ENCODE results near the gene BICRAL.
"Not testable (repeated sequence)": the region's sequence is repeated elsewhere in the genome, so short reads cannot be mapped to it uniquely, and the experiment has no call there.

Gene BICRAL

GRCh38 chr6:42795651-42796050, 13.8 kb downstream of the BICRAL start:
- no peak for DNase-seq (ENCODE audit: low read depth in 2 of 2)

GRCh38 chr6:42796171-42796570, 14.3 kb downstream of the BICRAL start:
- DNase-seq (ENCODE audit: low read depth in 2 of 2): no peak

- DNase-seq (ENCODE audit: low read depth in 2 of 2): not testable (repeated sequence)
Observed at GRCh38 chr6:42797696-42798095, 15.8 kb downstream of the BICRAL start.

GRCh38 chr6:42805297-42805861, 23.5 kb downstream of the BICRAL start:
- no peak for DNase-seq (ENCODE audit: low read depth in 2 of 2)

- not testable (repeated sequence) for DNase-seq (ENCODE audit: low read depth in 2 of 2)
Observed at GRCh38 chr6:42806359-42806758, 24.5 kb downstream of the BICRAL start.

GRCh38 chr6:42808492-42809483, 26.9 kb downstream of the BICRAL start:
- DNase-seq (ENCODE audit: low read depth in 2 of 2): no peak

- DNase-seq (ENCODE audit: low read depth in 2 of 2): no peak
Observed at GRCh38 chr6:42813074-42813645, 31.3 kb downstream of the BICRAL start.

GRCh38 chr6:42813906-42814444, 32.1 kb downstream of the BICRAL start:
- no peak for DNase-seq (ENCODE audit: low read depth in 2 of 2)

GRCh38 chr6:42815726-42816125, 33.9 kb downstream of the BICRAL start:
- not testable (repeated sequence) for DNase-seq (ENCODE audit: low read depth in 2 of 2)

- DNase-seq (ENCODE audit: low read depth in 2 of 2): no peak
Observed at GRCh38 chr6:42817907-42818306, 36.1 kb downstream of the BICRAL start.

- DNase-seq (ENCODE audit: low read depth in 2 of 2): no peak
Observed at GRCh38 chr6:42818416-42818815, 36.6 kb downstream of the BICRAL start.

GRCh38 chr6:42818878-42819277, 37.0 kb downstream of the BICRAL start:
- DNase-seq (ENCODE audit: low read depth in 2 of 2): no peak

GRCh38 chr6:42819803-42820511, 38.1 kb downstream of the BICRAL start:
- DNase-seq (ENCODE audit: low read depth in 2 of 2): no peak

- no peak for DNase-seq (ENCODE audit: low read depth in 2 of 2)
Observed at GRCh38 chr6:42820512-42821340, 38.9 kb downstream of the BICRAL start.

GRCh38 chr6:42821341-42821668, 39.5 kb downstream of the BICRAL start:
- DNase-seq (ENCODE audit: low read depth in 2 of 2): no peak

- DNase-seq (ENCODE audit: low read depth in 2 of 2): no peak
Observed at GRCh38 chr6:42821846-42822245, 40.0 kb downstream of the BICRAL start.

- DNase-seq (ENCODE audit: low read depth in 2 of 2): no peak
Observed at GRCh38 chr6:42829561-42830092, 47.8 kb downstream of the BICRAL start.

GRCh38 chr6:42831237-42831636, 49.4 kb downstream of the BICRAL start:
- no peak for DNase-seq (ENCODE audit: low read depth in 2 of 2)

- DNase-seq (ENCODE audit: low read depth in 2 of 2): no peak
Observed at GRCh38 chr6:42834056-42834455, 52.2 kb downstream of the BICRAL start.

GRCh38 chr6:42841844-42842584, 60.2 kb downstream of the BICRAL start:
- DNase-seq (ENCODE audit: low read depth in 2 of 2): no peak
